Ecto neural progenitor cell (in vitro differentiated cells): Measurements from ENCODE around the gene TMEM181.
"Not testable (repeated sequence)": the region's sequence is repeated elsewhere in the genome, so short reads cannot be mapped to it uniquely, and the experiment has no call there.

Source experiments
- DNase-seq: peaks from one replicate; pipeline ENCODE4 v3.0.0-alpha.2; 2018; ENCODE audit warnings: low spot score

TMEM181 gene

GRCh38 chr6:158643836-158644230 is 83.9 kb downstream of the TMEM181 start:
- DNase-seq: no peak

DNA sequence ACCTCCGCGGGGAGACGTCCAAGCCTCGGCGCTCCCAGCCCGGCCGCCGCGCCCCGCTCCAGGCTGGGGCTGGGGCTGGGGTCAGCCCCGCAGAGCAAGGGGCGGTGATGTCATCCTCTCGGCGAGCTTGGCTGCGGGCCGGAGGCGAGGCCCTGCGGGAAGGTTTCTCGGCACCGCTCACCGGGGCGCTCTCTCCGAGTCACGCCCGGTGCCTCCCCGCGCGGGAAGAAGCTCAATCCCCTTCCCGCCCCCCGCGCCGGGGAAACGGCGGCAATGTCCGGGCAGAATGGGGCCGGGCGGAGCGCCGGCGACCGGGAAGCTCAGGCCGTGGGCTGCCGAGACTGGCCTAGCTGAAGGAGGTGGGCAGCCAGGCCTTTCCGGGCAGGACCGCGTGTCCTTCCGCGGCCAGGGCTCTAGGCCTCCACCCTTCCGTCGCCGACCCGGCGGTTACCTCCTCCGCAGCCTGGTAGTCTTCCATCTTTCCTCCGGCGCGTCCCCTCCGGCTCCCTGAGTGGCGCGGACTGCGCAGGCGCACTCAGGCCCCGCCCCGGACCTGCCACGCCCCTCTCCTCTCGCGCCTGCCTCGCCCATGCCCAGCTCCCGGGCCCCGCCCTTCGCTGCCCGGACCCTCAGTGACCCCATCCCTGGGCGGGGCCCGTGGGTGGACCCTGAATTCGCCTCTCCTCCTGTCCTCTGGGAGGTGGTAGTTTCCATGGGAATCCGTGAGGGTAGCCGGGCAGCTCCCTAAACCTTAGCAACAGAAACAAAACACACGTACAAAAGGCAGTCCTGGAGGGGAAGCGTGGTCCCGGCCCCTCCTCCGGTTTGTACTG is 84.6 kb downstream of the TMEM181 start, which contains the start of gene DYNLT1:
Gene DYNLT1, minus strand, starts transcription at position 513 of the 833 bp plus-strand sequence. Its CDS starts 35 bp downstream, at position 478.
- peak; percentile 97 for DNase-seq

GRCh38 chr6:158645064-158646022 is 85.5 kb downstream of the TMEM181 start:
- no peak for DNase-seq

DNA sequence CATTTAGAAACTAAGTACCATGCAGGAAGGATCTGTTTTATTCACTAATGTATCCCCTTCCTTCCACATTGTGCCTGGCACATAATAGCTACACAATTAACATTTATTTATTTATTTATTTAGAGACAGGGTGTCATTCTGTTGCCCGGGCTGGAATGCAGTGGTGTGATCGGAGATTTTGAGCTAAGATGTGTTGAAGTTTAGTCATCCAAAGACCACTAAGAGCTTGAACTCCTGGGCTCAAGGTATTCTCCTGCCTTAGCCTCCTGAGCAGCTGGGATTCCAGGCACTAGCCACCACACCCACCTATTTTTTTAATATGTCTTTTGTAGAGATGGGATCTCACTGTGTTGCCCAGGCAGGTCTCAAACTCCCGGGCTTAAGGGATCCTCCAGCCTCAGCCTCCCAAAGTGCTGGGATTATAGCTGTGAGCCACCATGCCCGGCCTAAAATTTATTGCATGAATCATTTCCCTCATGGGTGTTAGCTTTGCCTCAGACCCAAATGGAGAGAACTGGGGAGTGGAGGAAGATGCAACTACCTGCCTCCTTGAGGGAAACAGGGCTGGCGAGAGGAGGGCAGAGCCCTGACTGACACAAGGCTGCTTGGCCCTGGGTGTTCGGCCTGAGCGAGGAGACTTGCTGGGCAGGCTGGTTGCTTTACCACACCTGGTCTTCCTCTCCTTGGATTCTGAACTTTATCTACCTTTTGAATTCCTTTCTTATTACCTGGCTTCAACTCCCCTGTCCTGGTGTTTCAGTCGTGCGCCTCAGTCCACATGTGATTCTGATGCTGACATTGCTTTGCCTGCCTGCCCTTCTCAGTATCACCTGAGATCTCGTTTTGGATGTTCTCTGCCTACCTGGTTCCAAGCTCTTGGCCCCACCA is 86.4 kb downstream of the TMEM181 start:
- no peak for DNase-seq

- no peak for DNase-seq
Measured at GRCh38 chr6:158647501-158647900, 87.6 kb downstream of the TMEM181 start.

DNA sequence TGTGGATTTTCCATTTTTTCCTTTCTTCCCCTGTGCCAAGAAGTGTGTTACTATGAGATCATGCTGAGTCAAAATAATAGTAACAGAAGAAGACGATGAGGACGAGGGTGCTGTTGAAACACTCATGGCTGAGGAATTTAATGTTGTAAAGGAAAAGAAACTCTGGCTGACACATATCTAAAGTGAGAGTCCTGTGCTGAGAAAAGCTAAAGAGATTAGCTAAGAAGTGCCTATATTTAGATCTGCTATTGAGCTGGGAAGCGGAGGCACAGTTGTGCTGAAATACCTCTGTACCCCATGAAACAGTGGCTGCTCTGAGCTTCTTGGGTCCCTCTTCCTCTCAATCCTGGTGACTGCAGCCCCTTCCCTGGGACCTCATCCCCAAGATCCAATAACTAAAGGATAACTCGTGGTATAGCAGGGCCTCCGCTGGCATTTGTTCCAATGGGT is 88.8 kb downstream of the TMEM181 start:
- no peak for DNase-seq

DNA sequence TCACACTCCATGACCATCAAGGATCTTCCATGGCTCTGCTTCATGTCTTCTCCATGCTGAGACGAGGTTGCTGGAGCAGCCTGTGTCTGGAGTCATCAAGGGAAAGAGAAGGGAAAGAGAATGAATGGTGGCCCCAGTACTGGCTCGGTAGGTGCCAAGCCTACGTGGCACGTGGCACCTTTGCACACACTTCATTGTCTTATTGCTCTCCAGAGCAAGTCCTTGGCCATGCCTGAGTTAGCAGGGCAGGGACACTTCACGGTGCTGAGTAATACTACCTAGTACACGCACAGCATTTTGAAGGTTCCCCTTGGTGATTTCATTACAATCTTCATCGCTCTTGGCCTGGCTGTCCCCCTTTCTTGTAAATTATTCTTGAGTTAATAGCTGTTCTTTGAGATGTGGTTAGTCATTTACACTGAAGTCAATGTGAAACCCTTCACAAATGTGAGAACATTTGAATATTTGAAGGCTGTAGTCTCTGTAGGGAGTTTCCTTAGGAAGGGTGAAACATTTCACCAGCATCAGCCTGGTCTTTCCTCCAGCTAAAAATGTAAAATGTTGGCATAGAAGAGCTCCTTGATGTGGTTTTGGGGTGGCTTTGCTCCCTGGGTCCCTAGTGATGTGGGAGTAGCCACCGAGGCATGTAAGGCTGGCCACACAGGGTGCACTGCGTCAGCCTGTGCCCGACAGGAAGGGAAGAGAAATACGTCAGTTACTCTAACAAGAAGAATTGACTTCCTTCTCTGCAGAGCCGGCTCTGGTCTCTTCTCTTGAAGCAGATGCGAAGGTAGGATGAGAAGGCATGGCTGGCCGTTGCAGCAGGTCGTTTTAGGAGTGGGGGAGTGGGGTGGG is 89.6 kb downstream of the TMEM181 start, which contains the start of gene SYTL3:
Gene SYTL3, plus strand, starts transcription at position 766 of the 855 bp plus-strand sequence. CDS start 13,215 bp downstream, outside the sequence.
- no peak for DNase-seq

- not testable (repeated sequence) for DNase-seq
Measured at GRCh38 chr6:158651981-158652737, 92.3 kb downstream of the TMEM181 start.

DNA sequence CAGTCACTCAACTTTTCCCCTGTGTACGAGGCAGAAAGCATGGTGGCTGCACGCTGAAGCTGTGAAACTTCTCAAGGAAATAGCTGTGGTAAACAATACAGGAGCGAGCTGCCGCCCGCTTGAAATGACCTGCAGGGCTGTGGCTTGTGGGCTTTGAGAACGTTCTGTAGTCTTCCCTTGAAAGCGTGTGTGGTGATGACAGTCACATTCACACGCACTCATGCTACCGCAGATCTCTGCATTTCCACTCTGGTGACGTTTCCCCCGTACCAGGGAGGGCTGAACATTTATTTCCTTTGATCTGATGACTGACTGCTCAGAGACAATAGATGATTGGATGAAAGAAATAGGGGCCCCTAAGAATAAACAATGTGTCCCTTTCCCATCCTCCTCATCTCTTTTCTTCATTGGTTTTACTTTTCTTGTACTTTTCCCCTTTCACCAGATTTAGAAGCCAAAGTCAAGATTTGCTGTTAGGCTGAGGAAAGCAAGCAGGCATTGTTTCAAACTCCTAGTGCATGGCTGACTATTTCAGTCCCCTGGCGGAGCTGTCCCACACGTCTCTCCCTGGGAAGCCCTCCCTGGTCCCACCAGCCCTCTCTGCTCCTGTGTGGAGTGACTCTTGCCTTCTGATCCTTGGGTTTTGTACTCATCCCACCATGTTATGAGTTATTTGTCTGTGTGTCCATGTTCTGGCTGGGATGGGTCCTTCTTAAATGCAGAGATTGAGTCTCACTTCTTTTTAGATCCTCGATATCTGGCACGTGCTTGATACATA is 93.9 kb downstream of the TMEM181 start:
- no peak for DNase-seq

- DNase-seq: no peak
Measured at GRCh38 chr6:158654498-158654897, 94.6 kb downstream of the TMEM181 start.

GRCh38 chr6:158654960-158655489 is 95.1 kb downstream of the TMEM181 start:
- DNase-seq: no peak

GRCh38 chr6:158655569-158656450 is 95.9 kb downstream of the TMEM181 start:
- no peak for DNase-seq

- DNase-seq: not testable (repeated sequence)
Measured at GRCh38 chr6:158656986-158657385, 97.1 kb downstream of the TMEM181 start.

DNA sequence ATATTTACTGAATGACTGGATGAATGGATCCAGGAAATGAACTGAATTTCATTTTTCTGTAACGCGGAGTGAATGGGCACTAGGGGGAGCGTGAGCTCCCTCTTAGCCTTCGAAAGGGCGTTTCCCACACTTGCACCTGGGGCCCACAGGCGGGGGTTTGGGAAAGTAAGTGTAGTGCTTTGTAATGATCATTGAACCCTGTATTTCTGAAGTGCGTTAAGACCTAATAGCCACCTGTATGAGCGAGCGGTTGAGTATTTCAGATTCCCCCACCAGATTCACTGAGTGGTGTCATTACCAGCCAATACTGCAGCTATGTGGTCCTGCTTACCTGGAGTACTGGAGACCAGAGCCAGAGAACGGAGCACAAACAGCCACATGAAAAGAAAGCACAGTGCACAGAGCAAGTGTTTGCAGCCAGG is 100.5 kb downstream of the TMEM181 start:
- DNase-seq: no peak

GRCh38 chr6:158661156-158661685 is 101.3 kb downstream of the TMEM181 start:
- no peak for DNase-seq

DNA sequence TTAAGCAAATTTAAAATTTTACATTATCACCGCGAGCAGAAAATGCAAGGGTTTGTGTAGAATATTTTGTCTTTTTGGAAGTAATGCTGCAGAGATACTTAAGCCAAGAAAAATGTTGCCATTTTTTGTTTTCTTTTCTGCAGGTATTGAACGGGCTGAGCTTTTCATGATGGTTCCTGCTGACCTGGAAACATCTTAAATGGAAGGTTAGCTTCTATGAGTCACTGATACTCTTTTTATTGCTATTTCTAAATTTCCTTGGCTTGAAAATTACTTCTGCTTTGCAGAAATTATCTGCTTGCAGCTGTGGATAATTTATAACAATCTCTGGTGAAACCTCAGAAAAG is 102.7 kb downstream of the TMEM181 start:
- DNase-seq: no peak

- no peak for DNase-seq
Measured at GRCh38 chr6:158662954-158663624, 103.2 kb downstream of the TMEM181 start.
